Mucosa of gallbladder (tissue), 1 donor: ENCODE measurements around the gene TJP2. TPM values are rescaled to one million over a fixed set of nuclear protein-coding genes. Genes with fewer than 3 reads are reported as not detected.

Experiments used
- DNase-seq: peaks from one replicate; pipeline ENCODE4 v3.0.0-alpha.2; 2020; ENCODE audit warnings: low spot score
- total RNA-seq: library from RNA; stranded (reverse); gene quantifications from one replicate; pipeline ENCODE4 v1.2.1, GENCODE V29; 2021
- donor health status: DM: no; HTN: no; CAD: no.

Gene TJP2
- 116 TPM for total RNA-seq

GRCh38 chr9:69173891-69174615 lies at the start of gene TJP2:
Gene TJP2 (plus strand): TSS chr9:69174277. CDS start chr9:69174373, 96 bp downstream.
- peak; percentile 35 for DNase-seq

GRCh38 chr9:69130456-69131441 lies 43.3 kb upstream of the TJP2 start:
- no peak for DNase-seq

- DNase-seq = no peak
Observed at GRCh38 chr9:69131682-69132081, 42.4 kb upstream of the TJP2 start.

- no peak for DNase-seq
Observed at GRCh38 chr9:69132361-69132760, 41.7 kb upstream of the TJP2 start.

GRCh38 chr9:69134412-69134811 lies 39.7 kb upstream of the TJP2 start:
- DNase-seq = no peak

GRCh38 chr9:69136185-69136584 lies 37.9 kb upstream of the TJP2 start:
- no peak for DNase-seq

- no peak for DNase-seq
Observed at GRCh38 chr9:69136779-69137178, 37.3 kb upstream of the TJP2 start.

GRCh38 chr9:69137311-69137710 lies 36.8 kb upstream of the TJP2 start:
- no peak for DNase-seq

GRCh38 chr9:69139596-69139995 lies 34.5 kb upstream of the TJP2 start:
- DNase-seq = no peak

- DNase-seq = no peak
Observed at GRCh38 chr9:69140123-69140735, 33.8 kb upstream of the TJP2 start.

- DNase-seq = no peak
Observed at GRCh38 chr9:69141851-69142250, 32.2 kb upstream of the TJP2 start.

GRCh38 chr9:69143291-69143690 lies 30.8 kb upstream of the TJP2 start:
- no peak for DNase-seq

- no peak for DNase-seq
Observed at GRCh38 chr9:69145144-69145715, 28.8 kb upstream of the TJP2 start.

- no peak for DNase-seq
Observed at GRCh38 chr9:69147041-69147834, 26.8 kb upstream of the TJP2 start.

GRCh38 chr9:69149321-69149807 lies 24.7 kb upstream of the TJP2 start:
- DNase-seq = no peak

- DNase-seq = no peak
Observed at GRCh38 chr9:69151506-69151905, 22.6 kb upstream of the TJP2 start.

GRCh38 chr9:69153707-69154521 lies 20.2 kb upstream of the TJP2 start:
- peak; percentile 39 for DNase-seq

- no peak for DNase-seq
Observed at GRCh38 chr9:69155341-69156030, 18.6 kb upstream of the TJP2 start.

- DNase-seq = no peak
Observed at GRCh38 chr9:69157751-69158466, 16.2 kb upstream of the TJP2 start.
